K562 (cell line): ENCODE measurements around the gene CPED1. TPM values are rescaled to one million over a fixed set of nuclear protein-coding genes. Genes with fewer than 3 reads are reported as not detected.

ENCODE experiments used
- JUND ChIP-seq, 2 experiments: IDR thresholded peaks; 2 replicates in 1 of 2; 3 replicates in 1 of 2; pipeline ENCODE4 v1.6.1; 2011; ENCODE audit warnings: borderline replicate concordance in 2 of 2, low read depth in 2 of 2, low read length in 2 of 2, improper control_type of control experiment in 1 of 2, missing biosample characterization in 1 of 2, missing genetic modification characterization in 1 of 2, missing genetic modification reagents in 1 of 2
- KDM4B ChIP-seq, 2 experiments: fragments of 450-650 bp in 1 of 2; sonication (generic) in 1 of 2; IDR thresholded peaks; 2 replicates each; pipeline ENCODE4 v1.6.1; 2016 to 2017; ENCODE audit warnings: borderline replicate concordance in 2 of 2, antibody characterized with exemption in 1 of 2, low read depth in 1 of 2, mild to moderate bottlenecking in 1 of 2
- MAFF ChIP-seq: IDR thresholded peaks from 2 replicates; pipeline ENCODE4 v1.6.1; 2012; ENCODE audit warnings: low read length, improper control_type of control experiment
- MCM5 ChIP-seq: fragments of 450-650 bp; IDR thresholded peaks from 2 replicates; pipeline ENCODE4 v1.6.1; 2016; ENCODE audit warnings: low read depth
- MEF2D ChIP-seq: conservative IDR thresholded peaks from 2 replicates; pipeline ENCODE4 v1.6.1; 2016; ENCODE audit warnings: low read depth, missing genetic modification characterization, missing compliant biosample characterization
- NCOA2 ChIP-seq, 2 experiments: fragments of 450-650 bp; IDR thresholded peaks; 2 replicates each; pipeline ENCODE4 v1.6.1; 2018; ENCODE audit warnings: mild to moderate bottlenecking in 2 of 2, moderate library complexity in 1 of 2; ENCODE audit not compliant: partially characterized antibody in 2 of 2
- RBM15 ChIP-seq: fragments of 200-400 bp; formaldehyde crosslinking; IDR thresholded peaks from 2 replicates; pipeline ENCODE4 v1.6.1; 2018; ENCODE audit warnings: mild to moderate bottlenecking, low read length, moderate library complexity; ENCODE audit not compliant: insufficient read depth
- RCOR1 ChIP-seq, 2 experiments: IDR thresholded peaks; 2 replicates each; pipeline ENCODE4 v1.6.1; 2012; ENCODE audit warnings: low read depth in 2 of 2, low read length in 2 of 2, borderline replicate concordance in 1 of 2, improper control_type of control experiment in 1 of 2
- STAT5A ChIP-seq: IDR thresholded peaks from 2 replicates; pipeline ENCODE4 v1.6.1; 2012; ENCODE audit warnings: low read length, inconsistent platforms, borderline replicate concordance
- TAF15 ChIP-seq: fragments of 200-400 bp; formaldehyde crosslinking; IDR thresholded peaks from 2 replicates; pipeline ENCODE4 v1.6.1; 2017; ENCODE audit warnings: mild to moderate bottlenecking, low read depth, low read length, moderate library complexity
- TGIF2 ChIP-seq: sonication (generic); formaldehyde crosslinking; IDR thresholded peaks from 2 replicates; pipeline ENCODE4 v1.8.1; 2022; ENCODE audit warnings: mild to moderate bottlenecking, missing genetic modification reagents, moderate library complexity
- ZNF121 ChIP-seq: sonication (generic); formaldehyde crosslinking; conservative IDR thresholded peaks from 2 replicates; pipeline ENCODE4 v1.8.0; 2022; ENCODE audit warnings: missing genetic modification reagents
- ZNF316 ChIP-seq: fragments of 450-650 bp; IDR thresholded peaks from 2 replicates; pipeline ENCODE4 v1.6.1; 2016
- ZNF57 ChIP-seq: fragments of 450-650 bp; formaldehyde crosslinking; IDR thresholded peaks from 2 replicates; pipeline ENCODE4 v1.4.0; 2020; ENCODE audit warnings: mild to moderate bottlenecking, moderate library complexity
- ZNF785 ChIP-seq: fragments of 250-450 bp; sonication (Bioruptor Pico); IDR thresholded peaks from 2 replicates; pipeline ENCODE4 v1.4.0; 2020; ENCODE audit warnings: mild to moderate bottlenecking
- ZZZ3 ChIP-seq: fragments of 450-650 bp; IDR thresholded peaks from 2 replicates; pipeline ENCODE4 v1.6.1; 2016; ENCODE audit warnings: antibody characterized with exemption, mild to moderate bottlenecking, moderate library complexity
- polyA plus RNA-seq, 8 experiments: library from polyadenylated mRNA; depleted of rRNA in 4 of 8; stranded (reverse) in 5 of 8; unstranded in 3 of 8; fragments of >200 nt; fragmentation: Nextera tagmentation in 2 of 8; fragmentation: Illumina TruSeq in 1 of 8; extraction: Ambion mirVana in 2 of 8; extraction: Trizol in 1 of 8; gene quantifications; 2 replicates each; pipeline versions ENCODE4 v1.2.1 to v1.2.3, GENCODE V29; 2011 to 2014; ENCODE audit warnings: inconsistent platforms in 1 of 8, missing spikeins in 1 of 8
- total RNA-seq, 7 experiments: library from RNA; depleted of rRNA in 6 of 7; stranded (reverse); fragments of >200 nt in 6 of 7; fragmentation: Illumina TruSeq in 2 of 7; extraction: Trizol in 2 of 7; gene quantifications; 2 replicates each; pipeline versions ENCODE4 v1.2.1 to v1.2.3, GENCODE V29; 2011 to 2021; ENCODE audit warnings: low replicate concordance in 1 of 7
- TF ChIP-seq, protein P1 (sequence below): fragments of 250-450 bp; sonication (Bioruptor Pico); IDR thresholded peaks from 2 replicates; pipeline ENCODE4 v1.5.0; 2021
- TF ChIP-seq, protein P2 (sequence below), 2 experiments: fragments of 250-450 bp in 1 of 2; fragments of 450-650 bp in 1 of 2; sonication (Bioruptor Pico) in 1 of 2; IDR thresholded peaks; 2 replicates each; pipeline versions ENCODE4 v1.6.1 to v1.8.0; 2016 to 2021; ENCODE audit warnings: mild to moderate bottlenecking in 2 of 2, moderate library complexity in 2 of 2, missing compliant biosample characterization in 1 of 2, missing genetic modification characterization in 1 of 2
- TF ChIP-seq, protein P3 (sequence below), 2 experiments: fragments of 200-800 bp in 1 of 2; sonication (Bioruptor generic) in 1 of 2; sonication (generic) in 1 of 2; formaldehyde crosslinking in 1 of 2; IDR thresholded peaks in 1 of 2; conservative IDR thresholded peaks in 1 of 2; 2 replicates each; pipeline versions ENCODE4 v1.5.0 to v1.6.1; 2016 to 2020; ENCODE audit warnings: missing compliant biosample characterization in 1 of 2, missing genetic modification characterization in 1 of 2, missing genetic modification reagents in 1 of 2
- TF ChIP-seq, protein P4 (sequence below): sonication (generic); formaldehyde crosslinking; IDR thresholded peaks from 2 replicates; pipeline ENCODE4 v1.8.0; 2022; ENCODE audit warnings: missing genetic modification reagents, mild to moderate bottlenecking, moderate library complexity, borderline replicate concordance
- TF ChIP-seq, protein P5 (sequence below): IDR thresholded peaks from 3 replicates; pipeline ENCODE4 v1.6.1; 2011; ENCODE audit warnings: borderline replicate concordance, mild to moderate bottlenecking; ENCODE audit not compliant: insufficient read length, insufficient read depth

CPED1 gene
- total and polyA plus RNA-seq, 9 of the 15 experiments (the other 6 are each of a cell fraction or from before 2014, with no cell fraction given) = 195 to 393 (median 290) TPM

DNA sequence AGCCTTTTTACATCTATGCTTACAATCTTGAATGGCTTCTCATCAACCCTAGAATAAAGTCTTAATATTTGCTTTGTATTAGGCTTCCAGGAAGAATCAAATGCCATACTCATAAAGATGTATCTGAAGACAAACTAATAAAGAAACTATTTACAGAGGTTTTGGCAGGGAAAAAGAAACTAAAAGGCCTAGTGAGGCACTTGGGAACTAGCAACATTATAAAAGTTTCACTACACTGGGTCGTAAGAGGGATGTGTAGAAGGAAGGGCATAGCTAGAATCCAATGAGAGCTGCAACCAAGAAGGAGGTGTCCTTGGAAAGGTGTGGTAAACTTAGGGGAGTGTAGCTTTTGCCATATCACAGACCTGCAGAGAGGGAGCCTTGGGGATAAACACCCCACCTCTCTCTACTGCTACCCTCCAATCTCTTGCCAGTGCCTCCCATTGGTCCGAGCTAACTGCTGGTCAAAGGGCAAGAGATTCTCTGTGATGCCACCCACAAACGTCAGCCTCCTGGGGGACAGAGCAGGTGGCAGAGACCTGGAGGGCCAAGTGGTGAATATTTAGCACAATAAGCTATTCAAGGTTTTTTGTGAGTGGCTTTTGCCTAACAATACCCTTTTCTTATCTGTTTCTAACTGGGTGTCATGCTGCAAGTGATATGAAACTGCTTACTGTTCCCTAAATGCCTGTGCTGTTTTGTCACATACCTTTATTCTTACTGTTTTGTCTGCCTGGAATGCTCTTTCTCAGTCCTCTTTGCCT lies 60.7 kb downstream of the CPED1 start (continued):
- TF ChIP-seq TAF15 (no peak), MAFF (peak; percentile 53), TGIF2 (CRISPR knock-in tag) (no peak), ZNF121 (CRISPR knock-in tag) (no peak), RBM15 (no peak), ZNF57 (CRISPR knock-in tag) (0 out of 2 replicates have a peak, but pooled peaks have one; percentile 14), ZNF316 (peak; percentile 81), NCOA2 (IDR thresholded peaks at IDR 0.05; ENCODE audit: partially characterized antibody in 2 of 2) (no peak), MCM5 (no peak), KDM4B (IDR thresholded peaks at IDR 0.05; ENCODE audit: borderline replicate concordance in 2 of 2, low read depth in 1 of 2) (no peak), ZNF785 (CRISPR knock-in tag) (no peak), RCOR1 (IDR thresholded peaks at IDR 0.05; ENCODE audit: borderline replicate concordance in 1 of 2, low read depth in 2 of 2, low read length in 2 of 2) (peak; percentile 4 to 39; a peak in 3 of 4 replicates), STAT5A (peak; percentile 55; the same call in 1 of the 2 replicates), JUND (IDR thresholded peaks at IDR 0.05; ENCODE audit: borderline replicate concordance, low read depth, low read length) (peak; percentile 53; the same call in 1 of the 2 replicates), JUND (tag; IDR thresholded peaks at IDR 0.05; ENCODE audit: borderline replicate concordance, low read depth, low read length) (peak; percentile 48; the same call in 1 of the 3 replicates), MEF2D (0 out of 2 replicates have a peak, but pooled peaks have one; percentile 47), ZZZ3 (no peak)
- TF ChIP-seq, protein P1, sequence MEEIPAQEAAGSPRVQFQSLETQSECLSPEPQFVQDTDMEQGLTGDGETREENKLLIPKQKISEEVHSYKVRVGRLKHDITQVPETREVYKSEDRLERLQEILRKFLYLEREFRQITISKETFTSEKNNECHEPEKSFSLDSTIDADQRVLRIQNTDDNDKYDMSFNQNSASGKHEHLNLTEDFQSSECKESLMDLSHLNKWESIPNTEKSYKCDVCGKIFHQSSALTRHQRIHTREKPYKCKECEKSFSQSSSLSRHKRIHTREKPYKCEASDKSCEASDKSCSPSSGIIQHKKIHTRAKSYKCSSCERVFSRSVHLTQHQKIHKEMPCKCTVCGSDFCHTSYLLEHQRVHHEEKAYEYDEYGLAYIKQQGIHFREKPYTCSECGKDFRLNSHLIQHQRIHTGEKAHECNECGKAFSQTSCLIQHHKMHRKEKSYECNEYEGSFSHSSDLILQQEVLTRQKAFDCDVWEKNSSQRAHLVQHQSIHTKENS (CRISPR knock-in tag) = no peak
- TF ChIP-seq, protein P2, sequence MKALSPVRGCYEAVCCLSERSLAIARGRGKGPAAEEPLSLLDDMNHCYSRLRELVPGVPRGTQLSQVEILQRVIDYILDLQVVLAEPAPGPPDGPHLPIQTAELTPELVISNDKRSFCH (CRISPR knock-in tag; IDR thresholded peaks at IDR 0.05) = no peak
- TF ChIP-seq, protein P2 (tag; IDR thresholded peaks at IDR 0.05) = no peak; the same call in 1 of the 2 replicates
- TF ChIP-seq, protein P3, sequence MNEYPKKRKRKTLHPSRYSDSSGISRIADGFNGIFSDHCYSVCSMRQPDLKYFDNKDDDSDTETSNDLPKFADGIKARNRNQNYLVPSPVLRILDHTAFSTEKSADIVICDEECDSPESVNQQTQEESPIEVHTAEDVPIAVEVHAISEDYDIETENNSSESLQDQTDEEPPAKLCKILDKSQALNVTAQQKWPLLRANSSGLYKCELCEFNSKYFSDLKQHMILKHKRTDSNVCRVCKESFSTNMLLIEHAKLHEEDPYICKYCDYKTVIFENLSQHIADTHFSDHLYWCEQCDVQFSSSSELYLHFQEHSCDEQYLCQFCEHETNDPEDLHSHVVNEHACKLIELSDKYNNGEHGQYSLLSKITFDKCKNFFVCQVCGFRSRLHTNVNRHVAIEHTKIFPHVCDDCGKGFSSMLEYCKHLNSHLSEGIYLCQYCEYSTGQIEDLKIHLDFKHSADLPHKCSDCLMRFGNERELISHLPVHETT (CRISPR knock-in tag; conservative IDR thresholded peaks at IDR 0.05 in 1 of 2, IDR thresholded peaks at IDR 0.05 in 1 of 2) = no peak
- TF ChIP-seq, protein P4, sequence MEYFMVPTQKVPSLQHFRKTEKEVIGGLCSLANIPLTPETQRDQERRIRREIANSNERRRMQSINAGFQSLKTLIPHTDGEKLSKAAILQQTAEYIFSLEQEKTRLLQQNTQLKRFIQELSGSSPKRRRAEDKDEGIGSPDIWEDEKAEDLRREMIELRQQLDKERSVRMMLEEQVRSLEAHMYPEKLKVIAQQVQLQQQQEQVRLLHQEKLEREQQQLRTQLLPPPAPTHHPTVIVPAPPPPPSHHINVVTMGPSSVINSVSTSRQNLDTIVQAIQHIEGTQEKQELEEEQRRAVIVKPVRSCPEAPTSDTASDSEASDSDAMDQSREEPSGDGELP (CRISPR knock-in tag) = no peak
- TF ChIP-seq, protein P5, sequence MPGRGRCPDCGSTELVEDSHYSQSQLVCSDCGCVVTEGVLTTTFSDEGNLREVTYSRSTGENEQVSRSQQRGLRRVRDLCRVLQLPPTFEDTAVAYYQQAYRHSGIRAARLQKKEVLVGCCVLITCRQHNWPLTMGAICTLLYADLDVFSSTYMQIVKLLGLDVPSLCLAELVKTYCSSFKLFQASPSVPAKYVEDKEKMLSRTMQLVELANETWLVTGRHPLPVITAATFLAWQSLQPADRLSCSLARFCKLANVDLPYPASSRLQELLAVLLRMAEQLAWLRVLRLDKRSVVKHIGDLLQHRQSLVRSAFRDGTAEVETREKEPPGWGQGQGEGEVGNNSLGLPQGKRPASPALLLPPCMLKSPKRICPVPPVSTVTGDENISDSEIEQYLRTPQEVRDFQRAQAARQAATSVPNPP = no peak
